Measurements from ENCODE around the gene ZCCHC14.

The ZCCHC14 gene

DNA sequence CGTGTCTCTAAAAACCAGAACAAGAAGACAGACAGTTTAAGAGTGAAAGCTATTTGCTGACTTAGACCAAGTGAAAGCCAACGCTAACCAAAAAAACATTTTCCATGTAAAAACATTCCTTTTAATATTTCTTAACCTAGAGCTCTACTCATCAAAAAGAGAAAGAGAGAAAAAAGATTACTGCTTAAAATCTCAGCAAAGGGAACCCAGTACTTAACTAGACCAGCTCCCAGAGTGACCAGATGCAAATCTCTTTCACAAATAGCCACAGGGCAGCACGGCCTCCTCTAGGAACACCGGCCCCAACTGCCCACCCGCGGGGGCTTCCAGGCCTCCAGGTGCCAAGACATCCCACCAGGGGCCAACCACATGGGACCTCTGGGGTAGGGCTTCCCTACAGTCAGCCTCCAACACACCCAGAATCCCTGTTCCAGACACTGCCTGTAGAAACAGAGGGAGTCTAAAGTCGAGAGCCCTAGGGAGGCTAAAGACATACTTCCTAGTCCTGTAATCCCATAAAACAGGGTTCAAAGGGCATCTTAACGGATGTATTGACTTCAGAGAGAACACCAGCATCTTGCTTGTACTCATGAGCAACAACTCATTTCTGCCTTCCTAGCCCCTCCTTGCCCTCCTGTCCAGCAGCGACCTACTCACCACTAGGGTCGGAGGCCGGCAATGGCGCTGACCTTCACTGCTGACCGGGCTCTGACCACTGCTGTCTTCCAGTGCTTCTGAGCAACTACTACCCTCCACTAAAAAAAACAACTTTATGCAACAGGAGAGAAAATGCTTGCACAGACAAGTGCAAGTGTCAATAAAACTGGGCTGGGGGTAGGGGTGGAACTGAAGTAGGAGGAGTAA lies 21.3 kb downstream of the ZCCHC14 start:
- Histone ChIP-seq H3K79me2 (ENCODE audit: insufficient read depth, low read length) (no peaks in the 10 kb centered on the region), H3F3A (ENCODE audit: insufficient read depth) (no peaks in the 10 kb centered on the region), H4K20me1 (ENCODE audit: low read depth, low read length) (no peaks in the 10 kb centered on the region), H3K4me3 (ENCODE audit: insufficient read depth, low read length, poor library complexity, severe bottlenecking) (no peak overlapping the region), H3K36me3 (ENCODE audit: low read length) (no peaks in the 10 kb centered on the region), H3K4me2 (ENCODE audit: low read depth, low read length, poor library complexity, severe bottlenecking) (no peak overlapping the region), H3K9me3 (ENCODE audit: insufficient read depth, low read length) (no peaks in the 10 kb centered on the region), H3K9ac (ENCODE audit: low read length) (no peak overlapping the region), H3K9me2 (replicated peaks; ENCODE audit: insufficient read depth, low read length) (no peaks in the 10 kb centered on the region), H3K27me3 (ENCODE audit: low read length) (no peaks in the 10 kb centered on the region), H2AFZ (ENCODE audit: low read depth, low read length, severe bottlenecking) (no peak overlapping the region), H3K27ac (ENCODE audit: low read depth, low read length) (no peak overlapping the region)
- TF ChIP-seq EZH2phosphoT487 (conservative IDR thresholded peaks at IDR 0.05; ENCODE audit: low read length), result no peak
- TF ChIP-seq, protein P1, sequence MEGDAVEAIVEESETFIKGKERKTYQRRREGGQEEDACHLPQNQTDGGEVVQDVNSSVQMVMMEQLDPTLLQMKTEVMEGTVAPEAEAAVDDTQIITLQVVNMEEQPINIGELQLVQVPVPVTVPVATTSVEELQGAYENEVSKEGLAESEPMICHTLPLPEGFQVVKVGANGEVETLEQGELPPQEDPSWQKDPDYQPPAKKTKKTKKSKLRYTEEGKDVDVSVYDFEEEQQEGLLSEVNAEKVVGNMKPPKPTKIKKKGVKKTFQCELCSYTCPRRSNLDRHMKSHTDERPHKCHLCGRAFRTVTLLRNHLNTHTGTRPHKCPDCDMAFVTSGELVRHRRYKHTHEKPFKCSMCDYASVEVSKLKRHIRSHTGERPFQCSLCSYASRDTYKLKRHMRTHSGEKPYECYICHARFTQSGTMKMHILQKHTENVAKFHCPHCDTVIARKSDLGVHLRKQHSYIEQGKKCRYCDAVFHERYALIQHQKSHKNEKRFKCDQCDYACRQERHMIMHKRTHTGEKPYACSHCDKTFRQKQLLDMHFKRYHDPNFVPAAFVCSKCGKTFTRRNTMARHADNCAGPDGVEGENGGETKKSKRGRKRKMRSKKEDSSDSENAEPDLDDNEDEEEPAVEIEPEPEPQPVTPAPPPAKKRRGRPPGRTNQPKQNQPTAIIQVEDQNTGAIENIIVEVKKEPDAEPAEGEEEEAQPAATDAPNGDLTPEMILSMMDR (IDR thresholded peaks at IDR 0.05; ENCODE audit: insufficient read depth, low read length, poor library complexity, severe bottlenecking), result no peak

DNA sequence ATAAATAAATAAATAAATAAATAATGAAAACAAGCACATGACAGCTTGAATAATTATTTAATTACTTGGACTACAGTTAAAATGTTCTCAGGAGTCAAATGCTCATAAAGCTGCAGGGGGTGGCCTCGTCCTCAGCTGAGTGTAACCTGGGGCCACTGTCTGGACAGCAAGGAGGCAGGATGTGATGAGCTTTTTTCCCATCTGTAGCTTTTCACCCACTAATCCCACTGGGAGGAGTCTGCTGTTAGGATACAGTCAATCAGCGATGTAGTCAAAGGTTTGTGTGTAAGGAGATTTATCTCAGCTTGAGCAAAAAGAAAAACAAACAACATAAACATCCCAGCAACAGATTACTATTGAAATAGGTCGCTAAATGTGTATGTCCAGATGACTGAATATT lies 22.5 kb downstream of the ZCCHC14 start:
- Histone ChIP-seq H3K4me2 (ENCODE audit: low read depth, low read length, poor library complexity, severe bottlenecking) (no peak overlapping the region), H3K79me2 (ENCODE audit: insufficient read depth, low read length) (no peaks in the 10 kb centered on the region)
- TF ChIP-seq EZH2phosphoT487 (conservative IDR thresholded peaks at IDR 0.05; ENCODE audit: low read length), result no peak
- TF ChIP-seq, protein P1 (IDR thresholded peaks at IDR 0.05; ENCODE audit: insufficient read depth, low read length, poor library complexity, severe bottlenecking), result no peak

DNA sequence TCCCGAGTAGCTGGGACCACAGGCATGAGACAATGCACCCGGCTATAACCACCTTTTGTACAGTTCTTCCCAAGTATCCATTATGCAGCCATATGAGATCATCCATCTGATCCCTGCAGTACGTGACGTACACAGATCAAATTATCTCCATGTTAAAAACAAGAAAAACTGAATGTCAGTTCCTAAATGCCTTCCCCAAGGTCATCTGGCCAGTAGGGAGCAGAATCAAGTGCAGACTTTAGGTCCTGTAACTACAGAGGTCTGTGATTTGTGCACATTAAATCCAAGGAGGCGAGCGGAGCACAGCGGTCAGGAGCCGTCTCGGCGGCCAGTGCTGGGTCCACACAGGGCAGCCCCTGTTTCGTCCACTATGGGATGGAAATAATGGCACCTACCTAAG lies 23.7 kb downstream of the ZCCHC14 start:
- Histone ChIP-seq H3K36me3 (ENCODE audit: low read length) (no peaks in the 10 kb centered on the region), H3K9me2 (replicated peaks; ENCODE audit: insufficient read depth, low read length) (no peaks in the 10 kb centered on the region), H3F3A (ENCODE audit: insufficient read depth) (no peaks in the 10 kb centered on the region), H3K79me2 (ENCODE audit: insufficient read depth, low read length) (no peaks in the 10 kb centered on the region), H3K27ac (ENCODE audit: low read depth, low read length) (no peak overlapping the region), H3K4me3 (ENCODE audit: insufficient read depth, low read length, poor library complexity, severe bottlenecking) (no peak overlapping the region), H3K9ac (ENCODE audit: low read length) (no peak overlapping the region), H3K4me2 (ENCODE audit: low read depth, low read length, poor library complexity, severe bottlenecking) (no peak overlapping the region), H3K9me3 (ENCODE audit: insufficient read depth, low read length) (no peaks in the 10 kb centered on the region), H2AFZ (ENCODE audit: low read depth, low read length, severe bottlenecking) (no peak overlapping the region), H4K20me1 (ENCODE audit: low read depth, low read length) (no peaks in the 10 kb centered on the region), H3K27me3 (ENCODE audit: low read length) (no peaks in the 10 kb centered on the region)
- no peak for TF ChIP-seq EZH2phosphoT487 (conservative IDR thresholded peaks at IDR 0.05; ENCODE audit: low read length)
- TF ChIP-seq, protein P1 (IDR thresholded peaks at IDR 0.05; ENCODE audit: insufficient read depth, low read length, poor library complexity, severe bottlenecking), result no peak

More for the DNA sequence above, 22.5 kb downstream of the ZCCHC14 start:
- no peaks in the 10 kb centered on the region for H3F3A ChIP-seq (ENCODE audit: insufficient read depth)
- H3K9me3 ChIP-seq (ENCODE audit: insufficient read depth, low read length), result no peaks in the 10 kb centered on the region
- no peaks in the 10 kb centered on the region for H4K20me1 ChIP-seq (ENCODE audit: low read depth, low read length)
- no peaks in the 10 kb centered on the region for H3K27me3 ChIP-seq (ENCODE audit: low read length)
- H2AFZ ChIP-seq (ENCODE audit: low read depth, low read length, severe bottlenecking), result no peak overlapping the region
- H3K4me3 ChIP-seq (ENCODE audit: insufficient read depth, low read length, poor library complexity, severe bottlenecking), result no peak overlapping the region
- H3K36me3 ChIP-seq (ENCODE audit: low read length), result no peaks in the 10 kb centered on the region
- no peak overlapping the region for H3K27ac ChIP-seq (ENCODE audit: low read depth, low read length)
- H3K9me2 ChIP-seq (replicated peaks; ENCODE audit: insufficient read depth, low read length), result no peaks in the 10 kb centered on the region
- no peak overlapping the region for H3K9ac ChIP-seq (ENCODE audit: low read length)
